ENCODE data around the gene SLC5A9. TPM values are rescaled to one million over a fixed set of nuclear protein-coding genes. Genes with fewer than 3 reads are reported as not detected.

The SLC5A9 gene
- total and polyA plus RNA-seq, 9 donors: 0.01 to 1.4 (median 0.69) TPM; not detected in 4

- H3K36me3 ChIP-seq: no peaks in the 10 kb centered on the region
- intact Hi-C loops (cut with DNase I): no loop called here
- no peak overlapping the region for H3K27ac ChIP-seq
- TF ChIP-seq POLR2A (IDR thresholded peaks at IDR 0.05): no peak
- no peaks in the 10 kb centered on the region for H3K27me3 ChIP-seq
- H3K4me3 ChIP-seq: no peak overlapping the region
- no peaks in the 10 kb centered on the region for H3K9me3 ChIP-seq
- no peaks in the 10 kb centered on the region for H3K4me1 ChIP-seq (ENCODE audit: insufficient read depth)
- no peak for DNase-seq
- 74 to 81% (median 75%) methylated on average over 4 of the region's 4 CpGs for WGBS, 3 donors
Measured at GRCh38 chr1:48214820-48215219, 7.7 kb upstream of the SLC5A9 start.

- Histone ChIP-seq H3K36me3 (no peaks in the 10 kb centered on the region), H3K27me3 (no peaks in the 10 kb centered on the region), H3K27ac (no peak overlapping the region), H3K4me1 (ENCODE audit: insufficient read depth) (no peaks in the 10 kb centered on the region), H3K9me3 (no peaks in the 10 kb centered on the region), H3K4me3 (no peak overlapping the region)
- TF ChIP-seq EP300 (IDR thresholded peaks at IDR 0.05) (no peak), POLR2A (IDR thresholded peaks at IDR 0.05) (no peak), CTCF (IDR thresholded peaks at IDR 0.05) (no peak)
- no peak for DNase-seq
- whole genome bisulfite sequencing, 3 donors: 41 to 56% (median 44%) methylated on average over 1 of the region's 1 CpG
- intact Hi-C loops (cut with DNase I): no loop called here
Measured at GRCh38 chr1:48215222-48215621, 7.3 kb upstream of the SLC5A9 start.

GRCh38 chr1:48215889-48216288 lies 6.6 kb upstream of the SLC5A9 start:
- no peaks in the 10 kb centered on the region for H3K27me3 ChIP-seq
- no peak for DNase-seq
- H3K4me1 ChIP-seq (ENCODE audit: insufficient read depth): no peaks in the 10 kb centered on the region
- WGBS, 3 donors: 67 to 87% (median 70%) methylated on average over 2 of the region's 2 CpGs
- H3K27ac ChIP-seq: no peak overlapping the region
- H3K4me3 ChIP-seq: no peak overlapping the region
- no peak for TF ChIP-seq EP300 (IDR thresholded peaks at IDR 0.05)
- TF ChIP-seq POLR2A (IDR thresholded peaks at IDR 0.05): no peak
- TF ChIP-seq CTCF (IDR thresholded peaks at IDR 0.05): no peak
- no peaks in the 10 kb centered on the region for H3K9me3 ChIP-seq
- intact Hi-C loops (cut with DNase I): no loop called here
- no peaks in the 10 kb centered on the region for H3K36me3 ChIP-seq

- TF ChIP-seq POLR2A (IDR thresholded peaks at IDR 0.05): no peak
- TF ChIP-seq CTCF (IDR thresholded peaks at IDR 0.05): no peak
- TF ChIP-seq EP300 (IDR thresholded peaks at IDR 0.05): no peak
- Histone ChIP-seq H3K4me1 (ENCODE audit: insufficient read depth) (no peaks in the 10 kb centered on the region), H3K36me3 (no peaks in the 10 kb centered on the region), H3K9me3 (no peaks in the 10 kb centered on the region), H3K27me3 (no peaks in the 10 kb centered on the region), H3K4me3 (no peak overlapping the region), H3K27ac (no peak overlapping the region)
- no peak for DNase-seq
- WGBS, 3 donors: 52 to 66% (median 65%) methylated on average over 2 of the region's 2 CpGs
- intact Hi-C loops (cut with DNase I): no loop called here
Measured at GRCh38 chr1:48216313-48216712, 6.2 kb upstream of the SLC5A9 start.

- H3K27me3 ChIP-seq: no peaks in the 10 kb centered on the region
- WGBS, 3 donors: 33 to 46% (median 45%) methylated on average over 3 of the region's 3 CpGs
- intact Hi-C loops (cut with DNase I): no loop called here
- no peak overlapping the region for H3K4me3 ChIP-seq
- no peaks in the 10 kb centered on the region for H3K36me3 ChIP-seq
- no peak for DNase-seq
- H3K9me3 ChIP-seq: no peaks in the 10 kb centered on the region
- H3K27ac ChIP-seq: no peak overlapping the region
- no peaks in the 10 kb centered on the region for H3K4me1 ChIP-seq (ENCODE audit: insufficient read depth)
- TF ChIP-seq CTCF (IDR thresholded peaks at IDR 0.05) (no peak), EP300 (IDR thresholded peaks at IDR 0.05) (no peak), POLR2A (IDR thresholded peaks at IDR 0.05) (no peak)
Measured at GRCh38 chr1:48216941-48217340, 5.6 kb upstream of the SLC5A9 start.
